ENCODE results near the gene MAFF.

MAFF gene

GRCh38 chr22:38196791-38197419, 4.9 kb upstream of the MAFF start:
- Mint-ChIP-seq H3K27ac (no peak overlapping the region), H3K4me3 (no peak overlapping the region), H3K9me3 (no peaks in the 10 kb centered on the region), H3K27me3 (ENCODE audit: low read depth) (peaks cover 15% of the 10 kb centered on the region), H3K4me1 (peaks cover 27% of the 10 kb centered on the region), H3K36me3 (ENCODE audit: low read depth) (no peaks in the 10 kb centered on the region)
- TF ChIP-seq, protein P1, sequence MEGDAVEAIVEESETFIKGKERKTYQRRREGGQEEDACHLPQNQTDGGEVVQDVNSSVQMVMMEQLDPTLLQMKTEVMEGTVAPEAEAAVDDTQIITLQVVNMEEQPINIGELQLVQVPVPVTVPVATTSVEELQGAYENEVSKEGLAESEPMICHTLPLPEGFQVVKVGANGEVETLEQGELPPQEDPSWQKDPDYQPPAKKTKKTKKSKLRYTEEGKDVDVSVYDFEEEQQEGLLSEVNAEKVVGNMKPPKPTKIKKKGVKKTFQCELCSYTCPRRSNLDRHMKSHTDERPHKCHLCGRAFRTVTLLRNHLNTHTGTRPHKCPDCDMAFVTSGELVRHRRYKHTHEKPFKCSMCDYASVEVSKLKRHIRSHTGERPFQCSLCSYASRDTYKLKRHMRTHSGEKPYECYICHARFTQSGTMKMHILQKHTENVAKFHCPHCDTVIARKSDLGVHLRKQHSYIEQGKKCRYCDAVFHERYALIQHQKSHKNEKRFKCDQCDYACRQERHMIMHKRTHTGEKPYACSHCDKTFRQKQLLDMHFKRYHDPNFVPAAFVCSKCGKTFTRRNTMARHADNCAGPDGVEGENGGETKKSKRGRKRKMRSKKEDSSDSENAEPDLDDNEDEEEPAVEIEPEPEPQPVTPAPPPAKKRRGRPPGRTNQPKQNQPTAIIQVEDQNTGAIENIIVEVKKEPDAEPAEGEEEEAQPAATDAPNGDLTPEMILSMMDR (IDR thresholded peaks at IDR 0.05; ENCODE audit: unreplicated experiment in 3 of 3) = no peak

DNA sequence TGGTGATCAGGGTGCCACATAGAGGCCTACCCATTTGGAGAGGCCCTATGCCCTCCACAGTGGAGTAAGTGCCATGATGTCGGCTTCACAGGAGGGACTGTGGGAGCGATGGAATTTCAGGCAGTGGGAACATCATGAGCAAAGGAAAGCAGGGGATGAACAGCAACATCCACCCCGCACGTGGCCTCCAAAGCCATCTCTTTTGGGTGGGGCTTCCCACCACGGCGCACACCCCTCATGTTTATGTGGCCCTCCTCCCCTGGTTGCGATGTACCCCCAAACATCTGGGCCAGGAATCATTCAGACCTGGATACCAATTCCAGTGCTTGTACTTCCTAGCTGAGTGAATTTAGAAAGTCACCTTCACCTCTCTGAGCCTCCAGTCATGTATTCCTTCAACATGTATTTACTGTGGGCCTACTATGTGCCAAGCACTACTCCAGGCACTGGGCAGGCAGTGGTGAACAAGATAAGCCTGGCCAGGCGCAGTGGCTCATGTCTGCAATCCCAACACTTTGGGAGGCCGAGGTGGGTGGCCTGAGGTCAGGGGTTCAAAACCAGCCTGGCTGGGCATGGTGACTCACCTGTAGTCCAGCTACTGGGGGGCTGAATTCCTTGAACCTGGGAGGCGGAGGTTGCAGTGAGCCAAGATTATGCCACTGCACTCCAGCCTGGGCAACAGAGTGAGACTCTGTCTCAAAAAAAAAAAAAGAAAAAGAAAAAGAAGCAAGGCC, 1.8 kb upstream of the MAFF start:
- H3K4me3 Mint-ChIP-seq = peak overlapping the region in 1 of 3 experiments; percentile 21
- no peaks in the 10 kb centered on the region for H3K36me3 Mint-ChIP-seq (ENCODE audit: low read depth)
- peaks cover 10% of the 10 kb centered on the region for H3K27me3 Mint-ChIP-seq (ENCODE audit: low read depth)
- H3K9me3 Mint-ChIP-seq = no peaks in the 10 kb centered on the region
- H3K27ac Mint-ChIP-seq = no peak overlapping the region
- TF ChIP-seq, protein P1 (IDR thresholded peaks at IDR 0.05; ENCODE audit: unreplicated experiment in 3 of 3) = no peak
- peaks cover 15% of the 10 kb centered on the region for H3K4me1 Mint-ChIP-seq

GRCh38 chr22:38201371-38201710, 453 bp upstream of the MAFF start:
- Mint-ChIP-seq H3K4me3 (peak overlapping the region; percentile 82 to 91 (median 87)), H3K36me3 (ENCODE audit: low read depth) (no peaks in the 10 kb centered on the region), H3K27me3 (ENCODE audit: low read depth) (peaks cover 10% of the 10 kb centered on the region)

DNA sequence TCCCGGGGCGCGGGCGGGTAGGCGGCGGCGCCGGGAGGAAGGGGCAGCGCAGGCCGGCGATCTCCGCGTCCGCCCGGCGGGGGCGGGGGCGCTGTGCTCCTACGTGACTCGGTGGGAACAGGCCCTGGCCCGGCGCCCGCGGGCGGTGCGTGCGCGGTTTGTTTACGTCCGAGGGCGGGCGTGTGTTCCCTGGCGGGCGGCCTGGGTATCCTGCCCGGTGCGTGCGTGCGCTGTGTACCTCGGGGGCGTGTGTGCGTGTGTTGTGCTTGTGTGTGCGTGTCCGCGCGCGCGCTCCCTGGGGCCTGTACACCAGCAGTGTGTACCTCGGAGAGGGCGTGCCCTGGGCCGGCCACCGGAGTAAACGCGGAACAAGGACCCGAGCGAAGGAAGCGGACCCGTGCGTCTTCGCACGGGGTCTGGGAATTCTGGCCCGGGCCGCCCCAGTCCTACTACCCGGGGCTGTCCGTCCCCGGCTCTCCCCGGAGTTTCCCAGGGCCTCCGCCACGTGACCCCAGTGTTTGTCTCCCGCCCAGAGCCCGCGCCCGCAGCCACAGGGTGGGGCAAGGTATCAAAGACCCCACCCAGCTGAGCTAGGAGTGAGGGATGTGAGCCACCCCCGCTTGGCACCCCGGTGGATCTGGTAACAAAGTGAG, 769 bp downstream of the MAFF start:
- Mint-ChIP-seq H3K36me3 (ENCODE audit: low read depth) (no peaks in the 10 kb centered on the region), H3K27me3 (ENCODE audit: low read depth) (peaks cover 10% of the 10 kb centered on the region), H3K9me3 (no peaks in the 10 kb centered on the region), H3K27ac (no peak overlapping the region), H3K4me1 (peaks cover 22% of the 10 kb centered on the region), H3K4me3 (peak overlapping the region; percentile 78 to 86 (median 82))
- TF ChIP-seq, protein P1 (IDR thresholded peaks at IDR 0.05; ENCODE audit: unreplicated experiment in 3 of 3) = no peak

More at GRCh38 chr22:38201371-38201710, 453 bp upstream of the MAFF start:
- no peaks in the 10 kb centered on the region for H3K9me3 Mint-ChIP-seq
- H3K4me1 Mint-ChIP-seq = peaks cover 22% of the 10 kb centered on the region
- peak overlapping the region in 2 of 3 experiments; percentile 9 to 11 for H3K27ac Mint-ChIP-seq
- TF ChIP-seq, protein P1 (IDR thresholded peaks at IDR 0.05; ENCODE audit: unreplicated experiment in 3 of 3) = no peak

- Mint-ChIP-seq H3K27ac (no peak overlapping the region), H3K9me3 (no peaks in the 10 kb centered on the region), H3K4me1 (peaks cover 22% of the 10 kb centered on the region), H3K27me3 (ENCODE audit: low read depth) (peaks cover 10% of the 10 kb centered on the region), H3K4me3 (peak overlapping the region; percentile 78 to 86 (median 82)), H3K36me3 (ENCODE audit: low read depth) (no peaks in the 10 kb centered on the region)
- TF ChIP-seq, protein P1 (IDR thresholded peaks at IDR 0.05; ENCODE audit: unreplicated experiment in 3 of 3) = no peak
Measured at GRCh38 chr22:38203090-38203810, 1.5 kb downstream of the MAFF start.
